ENCODE results near the gene LRTM2. TPM values are rescaled to one million over a fixed set of nuclear protein-coding genes. Genes with fewer than 3 reads are reported as not detected.
A peak's percentile ranks its signal among the peaks of the same experiment; 100 is the strongest.

LRTM2 gene
- total and polyA plus RNA-seq, 8 donors, result not detected

DNA sequence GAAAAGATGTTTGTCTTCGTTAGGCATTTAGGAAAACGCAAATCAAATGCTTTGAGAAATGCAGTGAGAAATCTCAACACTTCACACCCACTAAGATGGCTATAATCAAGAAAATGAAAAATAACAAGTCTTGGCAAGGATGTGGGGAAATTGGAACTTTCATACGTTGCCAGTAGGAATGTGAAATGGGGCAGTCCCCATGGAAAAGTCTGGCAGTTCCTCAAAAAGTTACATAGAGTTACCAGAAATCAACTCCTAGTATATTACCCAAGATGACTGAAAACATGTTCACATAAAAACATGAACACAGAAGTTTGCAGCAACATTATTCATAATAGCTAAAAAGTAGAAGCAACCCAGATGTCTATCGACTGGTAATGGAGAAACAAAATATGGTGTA is 41.5 kb upstream of the LRTM2 start:
- ATAC-seq (no peak), DNase-seq (no peak)
- peaks cover 0 to 51% of the 10 kb centered on the region in 2 donors for H3K4me1 ChIP-seq
- H3K4me3 ChIP-seq, result no peak overlapping the region
- peak overlapping the region in 1 of 2 donors; percentile 13 for H3K27ac ChIP-seq
- peaks cover 0 to 37% of the 10 kb centered on the region in 2 donors for H3K36me3 ChIP-seq
- TF ChIP-seq, protein P1, sequence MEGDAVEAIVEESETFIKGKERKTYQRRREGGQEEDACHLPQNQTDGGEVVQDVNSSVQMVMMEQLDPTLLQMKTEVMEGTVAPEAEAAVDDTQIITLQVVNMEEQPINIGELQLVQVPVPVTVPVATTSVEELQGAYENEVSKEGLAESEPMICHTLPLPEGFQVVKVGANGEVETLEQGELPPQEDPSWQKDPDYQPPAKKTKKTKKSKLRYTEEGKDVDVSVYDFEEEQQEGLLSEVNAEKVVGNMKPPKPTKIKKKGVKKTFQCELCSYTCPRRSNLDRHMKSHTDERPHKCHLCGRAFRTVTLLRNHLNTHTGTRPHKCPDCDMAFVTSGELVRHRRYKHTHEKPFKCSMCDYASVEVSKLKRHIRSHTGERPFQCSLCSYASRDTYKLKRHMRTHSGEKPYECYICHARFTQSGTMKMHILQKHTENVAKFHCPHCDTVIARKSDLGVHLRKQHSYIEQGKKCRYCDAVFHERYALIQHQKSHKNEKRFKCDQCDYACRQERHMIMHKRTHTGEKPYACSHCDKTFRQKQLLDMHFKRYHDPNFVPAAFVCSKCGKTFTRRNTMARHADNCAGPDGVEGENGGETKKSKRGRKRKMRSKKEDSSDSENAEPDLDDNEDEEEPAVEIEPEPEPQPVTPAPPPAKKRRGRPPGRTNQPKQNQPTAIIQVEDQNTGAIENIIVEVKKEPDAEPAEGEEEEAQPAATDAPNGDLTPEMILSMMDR (IDR thresholded peaks at IDR 0.05), result no peak
- no peaks in the 10 kb centered on the region for H3K9me3 ChIP-seq
- H3K27me3 ChIP-seq, result no peaks in the 10 kb centered on the region
- intact Hi-C loops (cut with DNase I), result no loop called here

DNA sequence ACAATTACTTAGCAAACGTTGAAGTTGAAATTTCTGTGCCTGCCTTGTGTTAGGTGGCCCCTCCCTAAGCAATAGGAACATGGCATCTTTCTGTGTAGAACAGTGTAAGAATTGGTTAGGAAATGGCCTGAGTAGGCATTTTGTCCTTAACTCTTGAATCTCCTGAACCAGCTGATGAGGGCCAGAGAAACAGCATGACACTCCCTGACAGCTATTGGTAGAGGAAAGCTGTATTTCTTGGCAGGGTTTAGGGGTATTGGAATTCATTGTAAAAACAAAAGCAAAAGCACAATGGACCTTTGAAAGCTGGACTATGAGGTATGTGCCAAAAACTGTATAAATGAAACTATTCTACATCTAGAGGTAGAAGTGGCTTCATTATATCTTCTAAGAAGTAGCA is 40.6 kb upstream of the LRTM2 start:
- intact Hi-C loops (cut with DNase I), result no loop called here
- no peaks in the 10 kb centered on the region for H3K9me3 ChIP-seq
- peak in 1 of 4 donors; percentile 49 for DNase-seq
- no peaks in the 10 kb centered on the region for H3K27me3 ChIP-seq
- no peak for ATAC-seq
- peaks cover 0 to 37% of the 10 kb centered on the region in 2 donors for H3K36me3 ChIP-seq
- no peak overlapping the region for H3K4me3 ChIP-seq
- H3K27ac ChIP-seq, result peak overlapping the region in 1 of 2 donors; percentile 13
- H3K4me1 ChIP-seq, result peaks cover 0 to 44% of the 10 kb centered on the region in 2 donors
- TF ChIP-seq, protein P1 (IDR thresholded peaks at IDR 0.05), result no peak

DNA sequence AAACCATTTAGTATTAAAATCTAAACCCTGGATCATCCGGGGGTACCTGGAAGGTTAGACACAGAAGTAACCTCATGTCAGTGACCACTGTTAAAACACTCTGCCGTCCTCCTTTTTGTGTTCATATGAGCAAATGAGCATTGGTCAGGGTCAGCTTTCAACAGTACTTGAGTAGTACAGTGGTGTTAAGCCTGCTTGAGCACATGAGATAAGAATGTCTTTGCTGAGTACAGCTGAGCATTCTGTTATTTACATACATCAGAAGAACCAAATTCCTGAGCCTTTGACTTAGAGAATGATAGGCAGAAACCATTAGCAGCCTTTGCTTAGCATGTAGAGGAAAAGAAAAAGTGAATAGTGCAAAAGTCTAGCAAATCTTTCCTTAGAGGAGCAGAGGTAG is 38.6 kb upstream of the LRTM2 start:
- intact Hi-C loops (cut with DNase I), result no loop called here
- peaks cover 0 to 41% of the 10 kb centered on the region in 2 donors for H3K4me1 ChIP-seq
- H3K4me3 ChIP-seq, result no peak overlapping the region
- H3K9me3 ChIP-seq, result no peaks in the 10 kb centered on the region
- TF ChIP-seq, protein P1 (IDR thresholded peaks at IDR 0.05), result no peak
- no peaks in the 10 kb centered on the region for H3K27me3 ChIP-seq
- ATAC-seq (peak; percentile 90), DNase-seq (no peak)
- H3K27ac ChIP-seq, result peak overlapping the region in 1 of 2 donors; percentile 4
- peaks cover 0 to 51% of the 10 kb centered on the region in 2 donors for H3K36me3 ChIP-seq

DNA sequence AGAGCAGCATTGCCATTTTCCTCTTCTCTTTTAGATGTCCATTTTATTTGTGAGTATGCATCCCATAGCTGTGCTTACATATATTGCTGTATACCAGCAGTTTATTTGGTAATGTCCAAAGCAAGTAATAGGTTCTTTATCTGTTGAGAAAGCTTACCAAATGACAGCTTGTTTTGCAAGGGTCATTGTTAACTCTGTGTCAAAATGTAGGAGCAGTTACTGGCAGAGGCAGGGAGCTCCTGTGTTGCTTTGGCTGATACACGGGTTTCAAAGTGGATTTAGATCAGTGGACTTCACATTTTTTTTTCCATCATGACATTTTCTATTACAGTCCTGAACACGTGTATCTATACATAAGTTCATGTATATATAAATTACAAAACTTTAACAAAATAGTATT is 38.1 kb upstream of the LRTM2 start:
- H3K4me3 ChIP-seq, result no peak overlapping the region
- intact Hi-C loops (cut with DNase I), result no loop called here
- DNase-seq (no peak), ATAC-seq (no peak)
- H3K9me3 ChIP-seq, result no peaks in the 10 kb centered on the region
- no peaks in the 10 kb centered on the region for H3K27me3 ChIP-seq
- peaks cover 0 to 39% of the 10 kb centered on the region in 2 donors for H3K4me1 ChIP-seq
- H3K36me3 ChIP-seq, result peaks cover 0 to 55% of the 10 kb centered on the region in 2 donors
- peak overlapping the region in 1 of 2 donors; percentile 4 for H3K27ac ChIP-seq
- TF ChIP-seq, protein P1 (IDR thresholded peaks at IDR 0.05), result no peak

DNA sequence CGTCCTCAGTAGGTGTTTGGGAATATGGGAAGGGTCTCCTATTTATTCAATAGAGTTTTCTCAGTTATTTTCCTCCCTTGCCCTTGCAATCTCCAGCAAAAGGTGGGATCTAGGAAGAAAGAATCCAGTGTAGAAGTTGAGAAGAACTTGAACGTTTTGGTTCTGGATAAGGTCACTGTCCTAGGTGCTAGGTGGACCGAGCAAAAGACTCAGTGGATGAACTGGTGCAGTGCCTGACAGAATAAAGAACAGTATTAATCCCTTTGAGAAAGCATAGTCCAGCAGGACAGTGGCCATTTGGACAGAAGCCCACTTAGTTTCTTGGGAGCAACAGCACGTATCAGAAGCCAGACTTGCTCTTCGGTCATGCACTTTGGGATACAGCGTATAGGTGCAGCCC is 32.7 kb upstream of the LRTM2 start:
- TF ChIP-seq, protein P1 (IDR thresholded peaks at IDR 0.05), result no peak
- no peak overlapping the region for H3K27ac ChIP-seq
- no peaks in the 10 kb centered on the region for H3K9me3 ChIP-seq
- H3K36me3 ChIP-seq, result peaks cover 0 to 48% of the 10 kb centered on the region in 2 donors
- intact Hi-C loops (cut with DNase I), result loop anchor here in 1 of 2 donors (5.0 kb wide), 1 partner anchor 135 kb away; no protein-coding TSS in a partner anchor
- no peak overlapping the region for H3K4me3 ChIP-seq
- peaks cover 0 to 5% of the 10 kb centered on the region in 2 donors for H3K4me1 ChIP-seq
- ATAC-seq (no peak), DNase-seq (no peak)
- H3K27me3 ChIP-seq, result no peaks in the 10 kb centered on the region

Data from left lung (tissue), 10 donors.